NCI-H345 (cell line): Measurements from ENCODE around the gene ANKS1B.

Experiments
- DNase-seq: peaks from one replicate; lab custom pipeline; 2025; lab: John Stamatoyannopoulos, UW

ANKS1B gene

DNA sequence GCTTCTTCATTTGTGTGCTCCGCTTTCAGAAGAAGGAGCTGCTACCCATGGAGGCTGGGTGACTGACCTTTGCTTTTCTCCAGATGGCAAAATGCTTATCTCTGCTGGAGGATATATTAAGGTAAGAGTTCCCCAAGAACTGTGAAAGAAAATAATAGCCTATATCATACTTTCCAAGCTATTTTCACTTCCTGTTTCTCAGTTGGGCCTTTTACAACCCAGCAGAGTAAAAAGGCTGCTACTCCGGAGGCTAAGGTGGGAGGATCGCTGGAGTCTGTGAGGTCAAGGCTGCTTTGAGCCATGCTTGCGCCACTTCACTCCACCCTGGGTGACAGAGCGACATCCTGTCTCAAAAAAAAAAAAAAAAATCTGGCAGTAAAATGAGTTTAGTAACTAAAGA, 1257.5 kb downstream of the ANKS1B start:
- DNase-seq = no peak

DNA sequence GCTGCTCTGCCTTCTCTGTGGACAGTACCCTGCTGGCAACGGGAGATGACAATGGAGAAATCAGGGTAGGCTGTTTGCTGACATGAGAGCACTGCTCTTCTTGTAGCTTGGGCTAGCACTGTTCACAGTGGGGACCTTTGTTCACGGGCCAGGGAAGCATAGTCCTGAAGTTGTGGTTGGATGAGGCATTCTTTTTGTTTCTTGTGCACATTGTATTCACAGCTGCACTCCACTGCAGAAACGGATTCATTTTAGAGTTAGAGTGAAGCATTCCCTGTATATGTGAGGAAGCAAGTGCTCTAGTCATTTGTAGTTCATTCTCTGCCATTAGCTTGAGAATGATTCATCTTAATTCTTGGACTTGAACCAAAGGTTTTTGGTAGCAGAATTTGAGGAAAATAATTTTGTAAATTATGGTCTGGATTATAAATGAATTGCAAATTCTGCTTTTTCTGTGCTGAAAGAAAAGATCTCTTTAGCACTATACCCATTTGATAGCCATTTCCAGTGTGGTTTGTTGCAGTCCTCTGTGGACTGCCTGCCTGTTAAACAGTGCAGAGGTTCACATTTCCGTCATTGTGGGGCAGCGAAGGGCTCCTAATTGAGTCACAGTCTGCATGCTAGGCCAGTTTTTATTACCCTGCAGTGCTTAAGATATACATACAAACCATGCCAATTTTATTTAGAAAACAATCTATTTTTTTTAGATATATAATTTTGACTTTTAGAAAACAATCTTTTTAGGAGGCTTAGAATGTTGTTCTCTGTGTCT, 1259.1 kb downstream of the ANKS1B start:
- DNase-seq = peak; percentile 43

DNA sequence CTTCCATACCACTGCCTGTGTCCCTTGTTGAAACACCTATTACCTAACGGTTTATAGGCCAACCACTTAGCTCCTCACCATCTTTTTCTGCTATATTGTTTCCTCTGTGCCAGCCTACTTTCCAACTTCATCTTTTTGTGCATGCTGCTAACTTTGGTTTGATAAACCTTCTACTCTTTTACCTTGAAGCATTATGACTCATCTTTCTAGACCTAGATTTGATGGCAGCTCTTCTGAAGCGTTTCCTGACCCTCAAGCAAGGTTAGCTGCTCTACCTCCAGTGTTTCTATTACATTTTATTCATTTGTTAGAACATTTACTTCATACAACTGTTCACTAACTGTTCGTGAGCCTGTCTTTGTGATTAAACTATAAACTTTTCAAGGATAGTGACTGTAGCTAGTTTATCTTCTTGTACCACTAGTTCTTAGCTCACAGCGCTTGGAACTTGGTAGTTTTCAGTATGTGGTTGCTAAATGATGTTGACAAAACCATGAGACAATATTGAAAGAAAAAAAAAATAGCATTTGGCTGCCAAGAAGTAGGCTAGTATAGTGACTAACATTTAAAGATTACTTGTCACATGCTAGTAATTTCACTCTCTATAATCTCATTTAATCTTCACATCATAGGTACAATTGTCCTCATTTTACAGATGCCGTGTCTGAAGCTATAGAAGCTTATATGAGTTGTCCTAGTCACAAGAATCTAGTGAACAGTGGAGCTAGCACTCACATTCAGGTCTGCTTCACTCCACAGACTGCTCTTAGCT, 1260.2 kb downstream of the ANKS1B start:
- DNase-seq = no peak

DNA sequence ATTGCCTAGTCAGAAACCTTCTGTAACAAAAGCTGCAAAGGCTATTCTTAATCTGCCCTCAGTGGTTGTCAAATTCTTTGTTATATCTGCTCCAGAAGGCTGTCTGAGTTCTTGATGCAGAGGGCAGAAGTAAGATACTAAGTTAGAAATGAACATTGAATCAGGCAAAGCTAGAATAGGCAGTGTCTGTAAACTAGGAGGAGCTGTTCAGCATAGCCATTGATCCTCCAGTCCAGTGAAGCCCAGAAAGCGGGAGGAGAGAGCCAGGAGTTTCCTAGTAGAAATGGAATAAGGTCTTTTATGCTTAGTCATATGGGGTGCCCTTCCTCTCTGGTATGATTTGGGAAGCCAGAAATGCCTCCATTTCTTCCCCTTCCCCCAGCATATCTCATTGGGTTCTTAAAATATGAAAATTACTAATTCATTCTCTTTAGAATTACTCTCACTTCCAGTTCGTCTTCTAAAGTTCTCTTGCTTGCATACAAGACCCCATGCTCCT, 1263.5 kb downstream of the ANKS1B start:
- DNase-seq = no peak

DNA sequence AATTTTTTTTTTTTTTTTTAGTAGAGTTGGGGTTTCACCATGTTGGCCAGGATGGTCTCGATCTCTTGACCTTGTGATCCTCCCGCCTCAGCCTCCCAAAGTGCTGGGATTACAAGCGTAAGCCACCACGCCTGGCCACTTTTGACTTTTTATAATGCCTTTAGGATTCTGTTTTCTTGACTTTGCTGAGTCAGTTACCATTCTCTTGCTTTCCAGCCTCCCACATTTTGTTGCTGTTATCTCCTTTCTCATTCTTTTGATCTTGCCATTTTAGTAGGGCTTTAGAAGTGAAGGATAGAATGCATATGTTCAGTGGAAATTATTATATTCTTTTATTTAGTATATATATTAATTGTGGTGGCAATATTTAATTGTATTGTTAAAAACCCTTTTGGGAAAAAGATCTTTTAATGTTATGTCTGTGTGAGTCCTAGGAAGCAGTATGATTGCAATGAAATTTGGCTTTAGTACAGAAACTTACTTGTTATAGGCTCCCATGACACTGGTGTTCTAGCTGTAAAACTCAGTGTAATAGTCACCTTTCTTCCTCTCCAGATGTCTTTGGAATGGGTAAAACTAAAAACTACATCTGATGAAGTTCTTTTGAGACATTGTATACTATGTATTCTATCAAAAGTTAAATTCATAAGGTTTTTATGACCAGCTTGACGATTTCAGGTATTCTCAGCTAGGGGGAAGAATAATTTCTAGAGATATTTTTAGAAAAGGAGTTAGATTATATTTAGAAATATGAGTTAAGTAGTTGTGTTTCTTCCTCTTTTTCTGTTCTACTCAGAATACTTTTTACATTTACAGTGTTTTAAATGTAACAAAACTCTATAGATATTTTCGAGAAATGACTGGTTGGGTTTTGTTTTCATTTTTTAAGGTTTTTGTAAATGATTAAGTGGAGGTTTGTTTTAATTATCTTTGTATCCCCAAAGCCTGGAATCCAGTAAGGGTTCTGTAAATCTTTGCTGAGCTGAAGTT, 1264.9 kb downstream of the ANKS1B start:
- no peak for DNase-seq

GRCh38 chr12:98714426-98714825, 1270.3 kb downstream of the ANKS1B start:
- DNase-seq = no peak

DNA sequence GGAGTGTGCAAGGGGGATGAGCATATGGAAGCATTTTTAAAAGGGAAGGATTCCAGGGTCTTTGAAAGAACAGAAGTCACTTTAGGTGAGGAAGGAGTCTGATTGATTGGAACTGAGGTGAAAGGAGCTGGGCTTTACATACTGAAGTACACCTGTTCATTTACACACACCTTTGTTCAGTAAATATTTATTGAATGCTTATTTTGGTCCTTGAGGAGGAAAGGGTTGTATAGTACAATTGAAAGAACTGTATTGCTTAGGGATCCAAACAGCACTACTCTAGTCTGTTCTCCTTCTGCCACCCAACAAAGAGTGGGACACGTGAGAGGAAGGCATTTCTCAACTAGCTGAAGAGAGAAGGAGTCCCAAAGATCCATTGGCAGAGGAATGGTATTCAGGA, 1275.7 kb downstream of the ANKS1B start:
- no peak for DNase-seq

GRCh38 chr12:98701166-98701565, 1283.6 kb downstream of the ANKS1B start:
- no peak for DNase-seq

DNA sequence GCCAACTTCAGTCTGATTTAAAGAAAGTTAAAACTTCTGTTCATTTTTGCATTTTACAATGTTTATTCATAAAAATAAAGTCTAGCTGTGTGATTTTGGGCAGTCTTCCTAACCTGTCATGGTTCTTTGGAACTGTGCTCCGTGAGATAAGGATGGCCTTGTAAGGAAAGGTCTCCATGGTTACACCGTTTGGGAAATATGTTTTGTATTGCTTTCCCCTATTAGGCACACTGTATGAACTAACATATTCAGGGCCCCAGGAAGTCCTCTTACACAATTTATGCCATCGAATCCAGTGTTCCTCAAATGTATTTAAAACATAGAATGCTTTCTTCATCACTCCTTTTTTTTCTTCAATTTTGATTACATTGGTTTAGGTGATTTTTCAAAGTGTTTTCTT, 1285.2 kb downstream of the ANKS1B start:
- DNase-seq = no peak

GRCh38 chr12:98698603-98699463, 1285.9 kb downstream of the ANKS1B start:
- peak; percentile 4 for DNase-seq

DNA sequence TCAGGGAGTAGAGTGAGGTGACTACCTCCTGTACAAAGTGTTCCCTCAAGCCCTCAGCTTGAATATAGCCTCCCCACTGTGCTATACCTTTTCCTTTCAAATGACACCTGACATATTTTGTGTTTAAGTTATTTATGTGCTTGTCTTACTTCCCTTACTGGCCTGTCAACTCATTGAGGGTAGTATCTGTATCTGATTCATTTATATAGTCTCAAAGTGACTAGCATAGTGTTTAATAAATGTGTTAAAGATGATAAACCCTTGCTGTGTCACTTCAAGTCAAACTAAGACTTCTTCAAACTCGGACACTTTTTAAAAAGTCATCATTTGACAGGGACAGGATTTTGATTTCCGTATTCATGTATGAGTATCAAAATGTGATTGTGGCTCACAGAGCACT, 1287.5 kb downstream of the ANKS1B start:
- no peak for DNase-seq

DNA sequence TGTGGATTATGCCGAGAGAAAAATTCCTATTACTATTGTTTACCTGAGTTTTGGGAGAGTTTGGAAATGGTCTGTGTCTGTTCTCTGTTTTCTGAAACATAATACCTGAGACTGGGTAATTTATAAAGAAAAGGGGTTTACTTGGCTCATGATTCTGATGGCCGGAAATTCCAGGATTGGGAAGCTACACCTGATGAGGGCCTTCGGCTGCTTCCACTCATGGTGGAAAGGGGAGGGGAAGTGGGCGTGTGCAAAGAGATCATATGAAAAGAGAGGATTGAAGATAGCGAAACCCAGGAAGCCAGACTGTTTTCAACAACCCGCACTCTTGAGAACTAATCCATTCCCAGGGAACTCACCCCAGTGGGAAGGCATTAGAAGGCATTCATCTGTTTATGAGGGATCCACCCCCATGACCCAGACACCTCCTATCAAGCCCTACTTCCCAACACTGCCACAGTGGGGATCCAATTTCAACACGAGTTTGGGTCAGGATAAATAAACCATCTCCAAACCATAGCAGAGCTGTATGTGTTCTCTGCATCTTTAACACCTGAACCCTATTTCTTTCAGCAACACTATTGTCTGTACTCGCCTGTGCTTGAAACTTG, 1288.6 kb downstream of the ANKS1B start:
- DNase-seq = no peak

- no peak for DNase-seq
Observed at GRCh38 chr12:98691351-98691750, 1293.4 kb downstream of the ANKS1B start.

DNA sequence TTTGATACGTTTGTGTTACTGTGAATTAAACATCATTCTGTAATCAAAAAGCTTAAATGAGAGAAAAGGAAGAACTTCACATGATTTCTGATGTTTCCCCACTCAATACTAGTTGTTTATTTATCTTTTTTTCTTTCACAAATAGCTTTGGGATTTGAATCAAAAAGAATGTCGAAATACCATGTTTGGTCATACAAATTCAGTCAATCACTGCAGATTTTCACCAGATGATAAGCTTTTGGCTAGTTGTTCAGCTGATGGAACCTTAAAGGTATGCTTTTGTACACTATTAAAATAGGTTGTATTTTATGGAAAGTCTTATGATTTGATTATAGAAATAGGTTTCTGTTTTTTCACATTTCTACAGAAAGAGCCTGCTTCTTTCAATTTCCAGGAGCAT, 1298.1 kb downstream of the ANKS1B start:
- no peak for DNase-seq
